AG09319 (cell line): Measurements from ENCODE around the gene EFCAB6.

Source experiments
- DNase-seq: peaks from one replicate; pipeline ENCODE4 v3.0.0-alpha.2; 2010; ENCODE audit warnings: low read depth; ENCODE audit errors: extremely low read depth
- TF ChIP-seq, protein P1 (sequence below): IDR thresholded peaks from 2 replicates; pipeline ENCODE4 v1.5.1; 2011; ENCODE audit warnings: low read depth, mild to moderate bottlenecking, inconsistent platforms, low read length, moderate library complexity

EFCAB6 gene

GRCh38 chr22:43774318-43774915 lies 37.7 kb downstream of the EFCAB6 start:
- DNase-seq, result no peak
- TF ChIP-seq, protein P1, sequence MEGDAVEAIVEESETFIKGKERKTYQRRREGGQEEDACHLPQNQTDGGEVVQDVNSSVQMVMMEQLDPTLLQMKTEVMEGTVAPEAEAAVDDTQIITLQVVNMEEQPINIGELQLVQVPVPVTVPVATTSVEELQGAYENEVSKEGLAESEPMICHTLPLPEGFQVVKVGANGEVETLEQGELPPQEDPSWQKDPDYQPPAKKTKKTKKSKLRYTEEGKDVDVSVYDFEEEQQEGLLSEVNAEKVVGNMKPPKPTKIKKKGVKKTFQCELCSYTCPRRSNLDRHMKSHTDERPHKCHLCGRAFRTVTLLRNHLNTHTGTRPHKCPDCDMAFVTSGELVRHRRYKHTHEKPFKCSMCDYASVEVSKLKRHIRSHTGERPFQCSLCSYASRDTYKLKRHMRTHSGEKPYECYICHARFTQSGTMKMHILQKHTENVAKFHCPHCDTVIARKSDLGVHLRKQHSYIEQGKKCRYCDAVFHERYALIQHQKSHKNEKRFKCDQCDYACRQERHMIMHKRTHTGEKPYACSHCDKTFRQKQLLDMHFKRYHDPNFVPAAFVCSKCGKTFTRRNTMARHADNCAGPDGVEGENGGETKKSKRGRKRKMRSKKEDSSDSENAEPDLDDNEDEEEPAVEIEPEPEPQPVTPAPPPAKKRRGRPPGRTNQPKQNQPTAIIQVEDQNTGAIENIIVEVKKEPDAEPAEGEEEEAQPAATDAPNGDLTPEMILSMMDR, result no peak

DNA sequence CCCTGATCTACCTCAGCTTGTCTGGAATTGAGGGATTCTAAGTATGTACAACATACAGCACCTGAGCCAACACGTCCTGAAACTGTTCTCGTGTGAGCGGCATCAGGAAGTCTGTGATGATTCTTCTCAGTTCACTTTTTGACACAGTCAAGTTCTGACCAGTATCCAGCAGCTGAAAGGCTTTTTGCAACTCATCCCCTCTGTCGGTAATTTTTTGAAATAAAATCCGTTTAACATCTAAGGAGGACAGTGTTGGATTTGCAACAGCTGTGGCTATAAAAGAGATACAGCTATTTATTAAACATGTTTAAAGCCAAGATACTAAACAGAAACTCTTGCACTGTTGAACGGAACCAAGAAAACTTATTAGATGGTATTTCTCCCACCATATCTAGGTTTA lies 39.3 kb downstream of the EFCAB6 start:
- TF ChIP-seq, protein P1, result no peak
- no peak for DNase-seq

GRCh38 chr22:43755452-43755851 lies 56.7 kb downstream of the EFCAB6 start:
- DNase-seq, result no peak
- TF ChIP-seq, protein P1, result no peak

GRCh38 chr22:43755011-43755410 lies 57.1 kb downstream of the EFCAB6 start:
- DNase-seq, result no peak
- TF ChIP-seq, protein P1, result no peak

- TF ChIP-seq, protein P1, result no peak
- DNase-seq, result no peak
Measured at GRCh38 chr22:43754176-43754575, 57.9 kb downstream of the EFCAB6 start.

DNA sequence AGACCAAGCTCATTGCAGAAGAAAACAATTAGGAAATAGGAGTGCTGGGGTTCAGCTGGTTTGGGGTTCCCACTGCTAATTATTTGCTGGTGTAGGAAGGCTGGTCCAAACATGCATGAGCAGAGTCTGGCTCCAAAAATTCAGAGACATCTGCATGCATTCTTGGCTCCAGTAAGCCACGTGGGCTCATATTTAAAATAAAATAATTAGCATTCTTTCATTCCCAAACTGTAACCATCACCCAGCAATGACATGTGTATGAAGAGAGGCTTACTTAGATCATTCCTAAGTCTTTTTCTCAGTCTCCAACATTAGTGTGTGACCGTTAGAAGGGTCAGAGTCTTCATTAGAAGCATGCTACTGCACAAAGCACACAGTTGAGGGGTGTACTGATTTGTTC lies 58.4 kb downstream of the EFCAB6 start:
- no peak for DNase-seq
- TF ChIP-seq, protein P1, result no peak

GRCh38 chr22:43750751-43751150 lies 61.4 kb downstream of the EFCAB6 start:
- DNase-seq, result no peak
- TF ChIP-seq, protein P1, result no peak
